ENCODE data around the gene GPR151. TPM values are rescaled to one million over a fixed set of nuclear protein-coding genes. Genes with fewer than 3 reads are reported as not detected.

Gene GPR151
- total RNA-seq, 1 donor from 2014 or later, result not detected

DNA sequence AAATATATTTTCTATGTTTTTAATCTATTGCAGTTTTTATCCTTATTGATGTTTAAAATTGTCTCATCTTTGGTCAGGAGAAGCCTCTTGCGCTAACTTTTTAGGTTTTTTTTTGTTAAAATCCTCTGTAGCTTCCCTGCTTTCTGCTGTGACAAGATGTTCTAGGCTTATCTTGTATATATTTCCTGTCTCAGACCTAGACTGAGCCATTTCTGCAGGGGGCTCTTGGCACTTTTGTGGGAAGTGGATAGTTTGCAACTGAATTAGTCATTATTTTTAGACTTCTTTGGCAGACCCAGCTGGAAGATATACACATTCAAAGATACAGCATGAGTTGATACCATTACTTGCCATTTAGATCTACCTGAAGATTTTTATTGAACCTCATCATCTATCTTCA is 40.1 kb downstream of the GPR151 start:
- FAIRE-seq, result no peak
- TF ChIP-seq, protein P1, sequence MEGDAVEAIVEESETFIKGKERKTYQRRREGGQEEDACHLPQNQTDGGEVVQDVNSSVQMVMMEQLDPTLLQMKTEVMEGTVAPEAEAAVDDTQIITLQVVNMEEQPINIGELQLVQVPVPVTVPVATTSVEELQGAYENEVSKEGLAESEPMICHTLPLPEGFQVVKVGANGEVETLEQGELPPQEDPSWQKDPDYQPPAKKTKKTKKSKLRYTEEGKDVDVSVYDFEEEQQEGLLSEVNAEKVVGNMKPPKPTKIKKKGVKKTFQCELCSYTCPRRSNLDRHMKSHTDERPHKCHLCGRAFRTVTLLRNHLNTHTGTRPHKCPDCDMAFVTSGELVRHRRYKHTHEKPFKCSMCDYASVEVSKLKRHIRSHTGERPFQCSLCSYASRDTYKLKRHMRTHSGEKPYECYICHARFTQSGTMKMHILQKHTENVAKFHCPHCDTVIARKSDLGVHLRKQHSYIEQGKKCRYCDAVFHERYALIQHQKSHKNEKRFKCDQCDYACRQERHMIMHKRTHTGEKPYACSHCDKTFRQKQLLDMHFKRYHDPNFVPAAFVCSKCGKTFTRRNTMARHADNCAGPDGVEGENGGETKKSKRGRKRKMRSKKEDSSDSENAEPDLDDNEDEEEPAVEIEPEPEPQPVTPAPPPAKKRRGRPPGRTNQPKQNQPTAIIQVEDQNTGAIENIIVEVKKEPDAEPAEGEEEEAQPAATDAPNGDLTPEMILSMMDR (IDR thresholded peaks at IDR 0.05; ENCODE audit: insufficient read depth, low read length, severe bottlenecking), result no peak

DNA sequence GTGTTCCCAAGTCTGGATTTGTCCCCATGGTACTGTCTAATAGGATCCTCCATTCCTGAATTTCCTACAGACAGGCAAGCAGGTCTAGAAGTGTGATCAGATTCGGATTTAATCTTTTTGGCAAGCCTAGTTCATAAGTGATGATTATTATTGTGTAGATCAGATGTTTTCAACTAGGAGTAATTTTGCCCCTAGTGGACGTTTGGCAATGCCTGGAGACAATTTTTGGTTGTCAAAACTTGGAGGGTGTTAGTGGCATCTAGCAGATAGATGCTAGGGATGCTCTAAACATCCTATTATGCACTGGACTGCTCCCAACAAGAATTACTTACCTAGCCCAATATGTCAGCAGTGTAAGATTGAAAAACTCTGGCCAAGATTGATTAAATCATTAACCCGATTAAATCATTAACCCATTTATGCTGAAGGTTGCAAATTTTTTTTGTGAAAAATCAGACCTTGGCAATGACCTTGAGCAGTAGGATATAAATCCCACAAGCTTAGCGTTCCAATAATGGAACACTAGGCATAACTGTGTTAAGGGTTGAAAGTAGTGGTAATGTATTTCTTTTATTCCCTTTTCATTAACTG is 40.7 kb downstream of the GPR151 start:
- peaks cover 7% of the 10 kb centered on the region for H3K36me3 ChIP-seq (ENCODE audit: control insufficient read depth, insufficient read depth, low read length)
- no peak overlapping the region for H3K4me3 ChIP-seq (ENCODE audit: low read depth, low read length)
- no peak for DNase-seq (ENCODE audit: low read depth)
- no peak for FAIRE-seq
- TF ChIP-seq, protein P1 (IDR thresholded peaks at IDR 0.05; ENCODE audit: insufficient read depth, low read length, severe bottlenecking), result peak; percentile 17
- no peaks in the 10 kb centered on the region for H3K27me3 ChIP-seq (ENCODE audit: control insufficient read depth, insufficient read depth, low read length)

More for the DNA sequence above, 40.1 kb downstream of the GPR151 start:
- Histone ChIP-seq H3K27me3 (ENCODE audit: control insufficient read depth, insufficient read depth, low read length) (no peaks in the 10 kb centered on the region), H3K4me3 (ENCODE audit: low read depth, low read length) (no peak overlapping the region), H3K36me3 (ENCODE audit: control insufficient read depth, insufficient read depth, low read length) (peaks cover 8% of the 10 kb centered on the region)
- no peak for DNase-seq (ENCODE audit: low read depth)

DNA sequence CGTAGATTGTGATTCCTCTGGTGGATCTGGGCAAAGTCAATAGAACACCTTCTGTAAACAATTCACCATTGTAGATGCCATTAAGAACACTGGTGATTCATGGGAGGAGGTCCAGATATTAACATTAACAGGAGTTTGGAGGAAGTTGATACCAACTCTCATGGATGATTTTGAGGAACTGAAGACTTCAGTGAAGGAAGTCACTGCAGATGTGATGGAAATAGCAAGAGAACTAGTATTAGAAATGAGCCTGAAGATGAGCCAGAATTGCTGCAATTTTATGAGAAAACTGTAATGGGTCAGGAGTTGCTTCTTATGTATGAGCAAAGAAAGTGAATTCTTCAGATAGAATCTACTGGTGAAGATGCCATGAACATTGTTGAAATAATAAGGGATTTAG is 41.9 kb downstream of the GPR151 start:
- Histone ChIP-seq H3K36me3 (ENCODE audit: control insufficient read depth, insufficient read depth, low read length) (peaks cover 10% of the 10 kb centered on the region), H3K4me3 (ENCODE audit: low read depth, low read length) (no peak overlapping the region), H3K27me3 (ENCODE audit: control insufficient read depth, insufficient read depth, low read length) (no peaks in the 10 kb centered on the region)
- no peak for DNase-seq (ENCODE audit: low read depth)
- TF ChIP-seq, protein P1 (IDR thresholded peaks at IDR 0.05; ENCODE audit: insufficient read depth, low read length, severe bottlenecking), result no peak
- no peak for FAIRE-seq

DNA sequence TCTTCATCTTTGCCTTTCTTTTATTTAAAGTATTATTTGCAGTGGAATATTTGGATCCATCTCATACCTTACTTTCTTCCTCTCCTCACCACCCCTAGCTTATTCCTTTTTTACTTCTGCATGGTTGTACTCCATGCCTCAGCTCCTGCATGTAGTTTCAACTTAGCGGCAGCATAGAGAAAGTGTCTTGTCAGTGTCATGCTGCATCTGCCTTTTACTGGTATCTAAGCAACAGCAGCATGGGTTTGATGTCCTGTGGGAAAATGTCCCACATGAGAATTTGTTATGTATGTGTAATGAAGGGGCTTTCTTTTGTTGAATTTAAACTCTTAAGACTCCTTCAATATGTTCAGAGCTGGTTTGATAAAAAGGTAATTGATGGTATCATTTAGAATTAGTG is 48.2 kb downstream of the GPR151 start:
- FAIRE-seq (no peak), DNase-seq (ENCODE audit: low read depth) (no peak)
- Histone ChIP-seq H3K36me3 (ENCODE audit: control insufficient read depth, insufficient read depth, low read length) (peaks cover 14% of the 10 kb centered on the region), H3K27me3 (ENCODE audit: control insufficient read depth, insufficient read depth, low read length) (no peaks in the 10 kb centered on the region), H3K4me3 (ENCODE audit: low read depth, low read length) (no peak overlapping the region)
- TF ChIP-seq, protein P1 (IDR thresholded peaks at IDR 0.05; ENCODE audit: insufficient read depth, low read length, severe bottlenecking), result no peak

DNA sequence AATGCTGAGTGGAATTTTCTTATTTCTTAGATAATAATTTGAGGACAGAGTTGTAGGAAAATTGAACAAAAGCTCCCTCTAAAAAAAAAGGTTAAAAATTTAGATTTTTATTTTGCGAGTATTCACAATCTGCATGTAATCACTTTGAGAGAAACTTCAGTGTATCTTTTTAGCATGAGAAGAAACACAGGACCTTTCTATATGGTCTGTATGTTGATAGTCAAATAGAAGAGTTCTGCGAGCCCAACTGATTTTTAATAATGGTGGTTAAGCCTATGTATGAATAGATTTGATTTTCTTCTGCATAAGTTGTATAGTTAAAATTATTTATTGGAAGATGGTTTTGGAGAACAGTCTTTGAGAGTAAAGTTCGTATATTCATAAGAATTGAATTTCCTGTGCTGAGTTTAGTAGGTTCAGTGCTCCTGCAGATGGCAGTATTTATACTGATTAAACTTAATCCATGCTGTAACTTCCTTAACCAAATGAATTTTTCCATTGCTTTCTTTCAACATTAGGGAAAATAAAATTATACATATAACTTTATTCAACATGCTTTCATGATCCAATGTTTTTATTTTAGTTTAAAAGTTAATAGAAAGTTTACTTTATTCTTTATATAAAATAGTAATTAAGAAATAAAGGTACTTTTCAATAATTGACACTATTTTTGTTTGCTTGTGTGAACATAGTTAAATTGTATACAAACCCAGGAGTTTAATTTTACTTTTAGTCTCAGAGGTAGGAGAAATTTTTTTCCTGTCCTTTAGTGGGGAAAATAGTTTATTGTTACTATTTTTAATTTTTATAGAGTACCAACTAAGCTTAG is 49.3 kb downstream of the GPR151 start:
- Histone ChIP-seq H3K27me3 (ENCODE audit: control insufficient read depth, insufficient read depth, low read length) (no peaks in the 10 kb centered on the region), H3K4me3 (ENCODE audit: low read depth, low read length) (no peak overlapping the region), H3K36me3 (ENCODE audit: control insufficient read depth, insufficient read depth, low read length) (peaks cover 16% of the 10 kb centered on the region)
- FAIRE-seq (no peak), DNase-seq (ENCODE audit: low read depth) (peak; percentile 44)
- TF ChIP-seq, protein P1 (IDR thresholded peaks at IDR 0.05; ENCODE audit: insufficient read depth, low read length, severe bottlenecking), result peak; percentile 31

Data from bronchial epithelial cell (primary cell).